ENCODE data around the gene SIAH2.

GRCh38 chr3:150746791-150747590 is 16.0 kb downstream of the SIAH2 start:
- TF ChIP-seq CTCF (IDR thresholded peaks at IDR 0.05; ENCODE audit: borderline replicate concordance, extremely low read depth, low read length, poor library complexity, severe bottlenecking) = no peak
- TF ChIP-seq EZH2 (IDR thresholded peaks at IDR 0.05; ENCODE audit: borderline replicate concordance, low read depth, low read length, severe bottlenecking) = no peak
